IMR-90 (cell line): ENCODE measurements around the gene PEX10. TPM values are rescaled to one million over a fixed set of nuclear protein-coding genes. Genes with fewer than 3 reads are reported as not detected.

Experiments
- ATAC-seq: fragments of 200-7000 bp; cut with Tn5 transposase; 2 replicates; pipeline ENCODE4 v1.9.1; 2020; ENCODE audit warnings: low read depth, mild to moderate bottlenecking, moderate library complexity
- BruUV-seq: library from RNA; stranded (reverse); fragments of 400-500 nt; replicated peaks from 2 replicates; lab custom pipeline; 2021; lab: Mats Ljungman, UMichigan
- CTCF ChIA-PET: fragments of 300-600 bp; formaldehyde crosslinking; extraction: SDS; loops from one replicate; lab custom pipeline; 2021; ENCODE audit warnings: antibody characterized with exemption; lab: Yijun Ruan, JAX
- POLR2A ChIA-PET: fragments of 300-600 bp; sonication (Branson Sonifier 250); formaldehyde crosslinking; loops from one replicate; lab custom pipeline; 2022; ENCODE audit warnings: antibody characterized with exemption; ENCODE audit not compliant: unreplicated experiment; lab: Charles Lee
- DNase-seq: peaks from one replicate; pipeline ENCODE4 v3.0.0; 2013
- H2AFZ ChIP-seq: replicated peaks from 2 replicates; pipeline ENCODE3; 2013; ENCODE audit warnings: low read length, mild to moderate bottlenecking; ENCODE audit not compliant: poor library complexity
- H2AK5ac ChIP-seq: 2 replicates; pipeline ENCODE4 v1.6.1; 2013; ENCODE audit warnings: low read depth, low read length, inconsistent platforms
- H2AK9ac ChIP-seq: replicated peaks from 2 replicates; pipeline ENCODE3; 2013; ENCODE audit warnings: mild to moderate bottlenecking, low read depth, low read length, moderate library complexity; ENCODE audit not compliant: poor library complexity
- H2BK120ac ChIP-seq: 2 replicates; pipeline ENCODE4 v1.6.1; 2013; ENCODE audit warnings: low read depth, low read length, inconsistent platforms
- H2BK15ac ChIP-seq: 3 replicates; pipeline ENCODE4 v1.6.1; 2013; ENCODE audit warnings: low read depth, low read length, inconsistent platforms
- H2BK20ac ChIP-seq: 2 replicates; pipeline ENCODE4 v1.6.1; 2013; ENCODE audit warnings: low read depth, mild to moderate bottlenecking, inconsistent platforms, low read length, moderate library complexity
- H2BK5ac ChIP-seq: 2 replicates; pipeline ENCODE4 v1.6.1; 2013; ENCODE audit warnings: mild to moderate bottlenecking, low read depth, low read length, inconsistent platforms; ENCODE audit not compliant: poor library complexity, severe bottlenecking
- H3K14ac ChIP-seq: replicated peaks from 2 replicates; pipeline ENCODE4 v1.6.1; 2013; ENCODE audit warnings: low read depth, low read length, inconsistent platforms
- H3K18ac ChIP-seq: 2 replicates; pipeline ENCODE4 v1.6.1; 2013; ENCODE audit warnings: low read depth, low read length, control low read depth
- H3K23ac ChIP-seq: 2 replicates; pipeline ENCODE4 v1.6.1; 2013; ENCODE audit warnings: low read depth, low read length, inconsistent platforms
- H3K27ac ChIP-seq: 2 replicates; pipeline ENCODE4 v1.5.1; 2013; ENCODE audit warnings: mild to moderate bottlenecking, control low read depth, low read length; ENCODE audit not compliant: insufficient read depth
- H3K27me3 ChIP-seq: 2 replicates; pipeline ENCODE4 v1.6.1; 2013; ENCODE audit warnings: low read length; ENCODE audit not compliant: control insufficient read depth, insufficient read depth
- H3K36me3 ChIP-seq: 2 replicates; pipeline ENCODE4 v1.6.1; 2013; ENCODE audit warnings: low read length, mixed read lengths; ENCODE audit not compliant: control insufficient read depth, insufficient read depth
- H3K4ac ChIP-seq: 2 replicates; pipeline ENCODE4 v1.6.1; 2013; ENCODE audit warnings: low read depth, low read length, inconsistent platforms
- H3K4me1 ChIP-seq: 2 replicates; pipeline ENCODE4 v1.6.1; 2013; ENCODE audit warnings: low read length, mixed read lengths; ENCODE audit not compliant: control insufficient read depth, insufficient read depth
- H3K4me2 ChIP-seq: 2 replicates; pipeline ENCODE4 v1.6.1; 2013; ENCODE audit warnings: low read depth, mild to moderate bottlenecking, control low read depth, low read length, moderate library complexity
- H3K4me3 ChIP-seq: 2 replicates; pipeline ENCODE4 v1.5.1; 2013; ENCODE audit warnings: low read depth, mild to moderate bottlenecking, control low read depth, low read length, moderate library complexity; ENCODE audit not compliant: insufficient read depth
- H3K56ac ChIP-seq: 2 replicates; pipeline ENCODE4 v1.6.1; 2013; ENCODE audit warnings: low read length, inconsistent platforms; ENCODE audit not compliant: insufficient read depth; ENCODE audit errors: extremely low read depth
- H3K79me1 ChIP-seq, 2 experiments: 2 replicates each; pipeline ENCODE4 v1.6.1; 2013; ENCODE audit warnings: low read length in 2 of 2, inconsistent platforms in 1 of 2, low read depth in 1 of 2
- H3K9ac ChIP-seq: 2 replicates; pipeline ENCODE4 v1.6.1; 2013; ENCODE audit warnings: low read depth, low read length, control low read depth
- H3K9me1 ChIP-seq: 2 replicates; pipeline ENCODE4 v1.6.1; 2013; ENCODE audit warnings: low read length, inconsistent platforms; ENCODE audit not compliant: insufficient read depth
- H3K9me3 ChIP-seq: 2 replicates; pipeline ENCODE4 v1.6.1; 2013; ENCODE audit warnings: low read length; ENCODE audit not compliant: control insufficient read depth, insufficient read depth
- H4K20me1 ChIP-seq: 2 replicates; pipeline ENCODE4 v1.6.1; 2013; ENCODE audit warnings: low read length, inconsistent platforms; ENCODE audit not compliant: insufficient read depth
- H4K5ac ChIP-seq: 2 replicates; pipeline ENCODE4 v1.6.1; 2013; ENCODE audit warnings: mild to moderate bottlenecking, low read depth, low read length, control low read depth
- H4K8ac ChIP-seq, 2 experiments: 2 replicates each; pipeline ENCODE4 v1.6.1; 2013; ENCODE audit warnings: low read depth in 2 of 2, low read length in 2 of 2, control low read depth in 1 of 2, inconsistent platforms in 1 of 2
- H4K91ac ChIP-seq: 2 replicates; pipeline ENCODE4 v1.6.1; 2013; ENCODE audit warnings: low read depth, low read length, inconsistent platforms; ENCODE audit not compliant: insufficient read depth
- CEBPB ChIP-seq: IDR thresholded peaks from 2 replicates; pipeline ENCODE4 v1.6.1; 2012; ENCODE audit warnings: low read depth, low read length, improper control_type of control experiment
- CHD1 ChIP-seq: IDR thresholded peaks from 2 replicates; pipeline ENCODE4 v1.6.1; 2012; ENCODE audit warnings: low read depth, low read length, improper control_type of control experiment
- ELK1 ChIP-seq: fragments of 150-350 bp; IDR thresholded peaks from 2 replicates; pipeline ENCODE4 v1.6.1; 2016; ENCODE audit warnings: low read depth, mild to moderate bottlenecking, low read length, moderate library complexity, borderline replicate concordance
- MAZ ChIP-seq: IDR thresholded peaks from 2 replicates; pipeline ENCODE4 v1.6.1; 2012; ENCODE audit warnings: low read depth, mild to moderate bottlenecking, low read length, improper control_type of control experiment, moderate library complexity, borderline replicate concordance
- POLR2A ChIP-seq: IDR thresholded peaks from 2 replicates; pipeline ENCODE4 v1.6.1; 2012; ENCODE audit warnings: mild to moderate bottlenecking, low read depth, low read length
- RCOR1 ChIP-seq: IDR thresholded peaks from 2 replicates; pipeline ENCODE4 v1.6.1; 2012; ENCODE audit warnings: mild to moderate bottlenecking, low read length, improper control_type of control experiment; ENCODE audit not compliant: insufficient replicate concordance
- WGBS, 2 experiments: methylation state at CpG; one replicate each; pipeline versions ENCODE4 v1.1.5 to v1.1.7; 2013; ENCODE audit warnings: missing lambda C conversion rate in 2 of 2; ENCODE audit not compliant: insufficient read length in 1 of 2; ENCODE audit errors: extremely low coverage in 2 of 2; 5-methylcytosine and 5-hydroxymethylcytosine counted together
- dilution Hi-C: fragments of 300-500 bp; cut with HindIII; formaldehyde crosslinking; loops from one replicate; pipeline ENCODE4 v1.14.3; 2018; ENCODE audit warnings: low sequenced_read_pairs; ENCODE audit not compliant: unreplicated experiment
- in situ Hi-C: fragments of 300-500 bp; cut with MboI; formaldehyde crosslinking; loops from 3 replicates; pipeline ENCODE4 v1.14.3; 2019; ENCODE audit warnings: low sequenced_read_pairs, inconsistent platforms, mixed read lengths
- intact Hi-C: fragments of 100-400 bp; cut with micrococcal nuclease; formaldehyde crosslinking; loops from 2 replicates; pipeline ENCODE4 v1.10.0; 2022
- polyA plus RNA-seq, 3 experiments: library from polyadenylated mRNA; depleted of rRNA; stranded (reverse); fragments of >200 nt; gene quantifications; 2 replicates each; pipeline ENCODE4 v1.2.3, GENCODE V29; 2012; ENCODE audit warnings: low replicate concordance in 1 of 3
- total RNA-seq: library from RNA; depleted of rRNA; stranded (reverse); fragments of >200 nt; gene quantifications from 2 replicates; pipeline ENCODE4 v1.2.3, GENCODE V29; 2012

Gene PEX10
- total and polyA plus RNA-seq, 2 of the 4 experiments (the other 2 are of a cell fraction), result 16.9 to 19.7 TPM

GRCh38 chr1:2455757-2456156, 43.4 kb upstream of the PEX10 start:
- Histone ChIP-seq H3K9ac (no peak overlapping the region), H3K4ac (no peak overlapping the region), H2BK5ac (no peak overlapping the region), H3K4me1 (peaks cover 21% of the 10 kb centered on the region), H3K9me1 (0 out of 2 replicates have a peak, but pooled peaks cover 6% of the 10 kb centered on the region), H3K18ac (no peak overlapping the region), H2AFZ (no peak overlapping the region), H4K5ac (no peak overlapping the region), H3K4me2 (no peak overlapping the region), H3K23ac (no peak overlapping the region), H2AK9ac (no peak overlapping the region), H3K79me1 (peaks cover 0 to 8% of the 10 kb centered on the region in 2 experiments; a peak in 1 of 4 replicates), H3K4me3 (no peak overlapping the region), H3K14ac (no peak overlapping the region), H2AK5ac (no peak overlapping the region), H2BK20ac (no peak overlapping the region), H3K36me3 (no peaks in the 10 kb centered on the region), H3K27ac (no peak overlapping the region), H3K9me3 (no peaks in the 10 kb centered on the region), H4K91ac (no peak overlapping the region), H4K20me1 (no peaks in the 10 kb centered on the region), H2BK120ac (no peak overlapping the region), H3K56ac (no peak overlapping the region), H4K8ac (no peak overlapping the region), H3K27me3 (no peaks in the 10 kb centered on the region), H2BK15ac (no peak overlapping the region)
- no peak for ATAC-seq
- ChIA-PET CTCF (no interaction called here), POLR2A (no interaction called here)
- TF ChIP-seq ELK1 (no peak), MAZ (no peak), CEBPB (no peak), CHD1 (no peak), POLR2A (no peak), RCOR1 (no peak)
- in situ Hi-C loops (no loop called here), dilution Hi-C loops (no loop called here), intact Hi-C loops (no loop called here)
- DNase-seq, result peak; percentile 20
- 100% methylated on average over 1 of the region's 21 CpGs; no CpG with 5 or more reads in 1 of the 2 experiments for WGBS, 2 experiments
- no TSS peak for BruUV-seq
